ENCODE data around the gene RASAL3.
A peak's percentile ranks its signal among the peaks of the same experiment; 100 is the strongest.

Gene RASAL3

GRCh38 chr19:15432629-15433518, 31.5 kb downstream of the RASAL3 start:
- DNase-seq = peak; percentile 92

GRCh38 chr19:15432018-15432494, 32.3 kb downstream of the RASAL3 start:
- no peak for DNase-seq

- DNase-seq = no peak
Observed at GRCh38 chr19:15431396-15432017, 32.8 kb downstream of the RASAL3 start.

GRCh38 chr19:15430526-15431120, 33.7 kb downstream of the RASAL3 start:
- DNase-seq = no peak

- DNase-seq = no peak
Observed at GRCh38 chr19:15429825-15430467, 34.4 kb downstream of the RASAL3 start.

- DNase-seq = no peak
Observed at GRCh38 chr19:15428956-15429824, 35.2 kb downstream of the RASAL3 start.

- DNase-seq = no peak
Observed at GRCh38 chr19:15427991-15428471, 36.3 kb downstream of the RASAL3 start.

- no peak for DNase-seq
Observed at GRCh38 chr19:15427350-15427700, 37.0 kb downstream of the RASAL3 start.

GRCh38 chr19:15426485-15427349, 37.6 kb downstream of the RASAL3 start:
- DNase-seq = no peak

- no peak for DNase-seq
Observed at GRCh38 chr19:15425321-15425950, 38.9 kb downstream of the RASAL3 start.

- no peak for DNase-seq
Observed at GRCh38 chr19:15424692-15425272, 39.6 kb downstream of the RASAL3 start.

- no peak for DNase-seq
Observed at GRCh38 chr19:15424121-15424520, 40.2 kb downstream of the RASAL3 start.

- no peak for DNase-seq
Observed at GRCh38 chr19:15423130-15423529, 41.2 kb downstream of the RASAL3 start.

- DNase-seq = no peak
Observed at GRCh38 chr19:15422296-15423075, 41.9 kb downstream of the RASAL3 start.

- DNase-seq = no peak
Observed at GRCh38 chr19:15421721-15422260, 42.6 kb downstream of the RASAL3 start.

- no peak for DNase-seq
Observed at GRCh38 chr19:15421136-15421695, 43.1 kb downstream of the RASAL3 start.

- DNase-seq = no peak
Observed at GRCh38 chr19:15419413-15420025, 44.8 kb downstream of the RASAL3 start.

Data from COR-L47 (cell line).